Measurements from ENCODE around the gene GPA33.

- TF ChIP-seq, protein P1, sequence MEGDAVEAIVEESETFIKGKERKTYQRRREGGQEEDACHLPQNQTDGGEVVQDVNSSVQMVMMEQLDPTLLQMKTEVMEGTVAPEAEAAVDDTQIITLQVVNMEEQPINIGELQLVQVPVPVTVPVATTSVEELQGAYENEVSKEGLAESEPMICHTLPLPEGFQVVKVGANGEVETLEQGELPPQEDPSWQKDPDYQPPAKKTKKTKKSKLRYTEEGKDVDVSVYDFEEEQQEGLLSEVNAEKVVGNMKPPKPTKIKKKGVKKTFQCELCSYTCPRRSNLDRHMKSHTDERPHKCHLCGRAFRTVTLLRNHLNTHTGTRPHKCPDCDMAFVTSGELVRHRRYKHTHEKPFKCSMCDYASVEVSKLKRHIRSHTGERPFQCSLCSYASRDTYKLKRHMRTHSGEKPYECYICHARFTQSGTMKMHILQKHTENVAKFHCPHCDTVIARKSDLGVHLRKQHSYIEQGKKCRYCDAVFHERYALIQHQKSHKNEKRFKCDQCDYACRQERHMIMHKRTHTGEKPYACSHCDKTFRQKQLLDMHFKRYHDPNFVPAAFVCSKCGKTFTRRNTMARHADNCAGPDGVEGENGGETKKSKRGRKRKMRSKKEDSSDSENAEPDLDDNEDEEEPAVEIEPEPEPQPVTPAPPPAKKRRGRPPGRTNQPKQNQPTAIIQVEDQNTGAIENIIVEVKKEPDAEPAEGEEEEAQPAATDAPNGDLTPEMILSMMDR (IDR thresholded peaks at IDR 0.05 in 8 of 11, conservative IDR thresholded peaks at IDR 0.05 in 3 of 11): no peak
- no peak for TF ChIP-seq POLR2A (IDR thresholded peaks at IDR 0.05)
Observed at GRCh38 chr1:167127661-167128060, 37.5 kb upstream of the GPA33 start.
